GM19238 (cell line): ENCODE measurements around the gene RBPMS2.

Experiments used
- DNase-seq: peaks from one replicate; pipeline ENCODE4 v3.0.0; 2011; ENCODE audit warnings: low spot score; ENCODE audit not compliant: insufficient read length

The RBPMS2 gene

DNA sequence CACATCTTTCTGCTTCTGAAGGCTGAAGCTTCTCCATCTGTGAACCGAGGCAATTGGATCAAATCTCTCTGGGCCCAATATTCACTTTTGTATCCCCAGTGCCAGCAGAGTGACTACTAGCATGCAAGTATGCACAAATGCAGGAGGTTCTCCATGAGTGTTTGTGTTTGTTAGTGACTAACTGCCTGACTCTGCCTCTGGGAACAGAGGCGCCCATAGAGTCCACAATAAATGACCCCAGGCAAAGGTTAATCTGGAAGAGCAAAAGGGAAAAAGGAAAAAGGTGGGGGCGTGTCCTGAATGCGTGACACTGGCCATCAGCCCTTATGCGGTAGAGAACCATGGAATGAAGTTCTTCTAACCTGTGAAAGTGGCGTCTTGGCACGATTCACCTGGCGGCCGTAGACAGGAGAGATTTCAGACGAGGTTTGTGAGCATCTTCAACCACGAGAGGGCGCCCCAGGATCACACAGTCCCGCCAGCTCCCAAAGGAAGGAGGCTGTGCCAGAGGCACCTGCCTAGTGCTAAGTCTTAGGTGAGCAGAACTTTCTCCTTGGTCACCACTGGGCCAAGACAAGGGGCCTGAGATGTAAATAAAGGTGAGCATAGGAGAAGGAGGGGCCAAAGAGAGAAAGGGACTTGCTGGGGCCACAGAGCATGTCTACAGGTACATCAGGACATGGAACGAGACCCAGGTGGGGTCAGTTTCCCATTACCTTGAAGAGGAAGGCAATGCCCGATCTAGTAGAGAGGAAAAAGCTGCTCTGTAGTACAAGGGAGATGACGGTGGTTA lies 44.2 kb downstream of the RBPMS2 start:
- DNase-seq: peak; percentile 68

DNA sequence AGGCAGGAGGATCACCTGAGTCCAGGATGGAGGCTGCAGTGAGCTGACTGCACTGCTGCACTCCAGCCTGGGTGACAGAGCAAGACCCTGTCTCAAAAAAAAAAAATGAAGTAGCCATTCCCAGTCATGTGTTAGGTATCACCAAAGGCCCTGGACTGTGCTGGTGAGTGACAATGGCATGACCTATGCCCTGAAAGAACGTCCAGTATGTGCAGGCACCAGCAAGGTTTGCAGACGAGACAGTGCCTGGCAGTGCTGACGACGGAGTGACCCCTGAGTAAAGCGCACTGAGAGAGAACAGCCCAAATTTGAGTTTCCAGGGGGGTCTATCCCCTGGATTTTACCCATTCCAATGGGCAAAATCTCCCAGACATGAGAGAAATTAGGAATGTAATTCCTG lies 45.2 kb downstream of the RBPMS2 start:
- no peak for DNase-seq

DNA sequence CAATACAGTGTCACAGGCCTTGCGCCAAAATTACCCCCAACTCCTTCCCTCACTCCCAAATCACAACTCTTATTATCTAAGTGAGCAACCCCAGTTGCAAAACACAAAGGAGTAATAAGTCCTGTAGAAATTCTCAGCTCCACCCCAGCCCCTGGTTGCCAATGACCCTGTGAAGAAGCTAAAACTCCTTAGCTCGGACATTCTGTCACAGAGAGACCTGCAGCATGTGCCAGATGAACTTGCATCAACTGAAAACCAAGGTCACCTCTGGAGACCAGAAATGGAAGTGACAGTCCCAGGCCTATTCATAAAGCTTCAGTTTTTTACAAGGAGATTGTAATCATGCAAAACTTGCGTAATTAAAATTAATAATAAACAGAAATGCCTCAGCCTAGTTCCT lies 55.2 kb downstream of the RBPMS2 start:
- DNase-seq: no peak

DNA sequence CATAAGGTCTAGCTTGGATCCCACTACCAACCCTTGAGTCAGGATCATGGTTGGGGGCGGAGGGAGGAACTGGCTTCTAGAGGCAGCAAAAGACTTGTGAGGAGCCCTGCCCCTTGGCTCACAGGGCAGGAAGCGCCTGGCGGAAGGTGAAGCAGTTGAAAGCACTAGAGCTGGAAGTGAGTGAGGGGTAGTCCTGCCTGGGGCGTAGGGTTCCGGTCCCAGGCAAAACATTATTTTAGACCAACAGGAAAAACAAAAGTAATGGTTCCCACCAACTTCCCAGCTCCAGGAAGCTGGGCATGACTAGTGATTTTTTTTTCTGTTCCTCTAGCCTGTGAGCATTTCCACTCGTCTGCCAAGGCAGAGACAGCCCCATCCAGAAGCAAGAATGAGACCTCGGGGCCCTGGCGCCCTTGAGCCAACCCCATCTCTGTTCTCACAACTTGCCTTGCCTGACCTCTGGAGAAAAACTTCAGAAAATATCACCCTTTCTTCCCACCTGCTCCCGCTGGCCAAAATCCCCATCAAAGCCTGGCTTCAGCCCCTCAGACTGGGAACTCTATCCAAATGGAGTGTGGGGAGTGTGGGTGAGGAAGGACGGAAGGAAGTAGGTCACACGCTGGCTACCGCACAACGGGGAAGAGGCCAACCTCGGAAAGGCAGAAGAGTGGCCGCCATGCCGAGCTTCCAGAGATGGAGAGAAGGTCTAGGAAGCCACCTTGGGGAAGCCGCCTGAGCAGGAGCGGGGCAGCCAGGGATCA lies 57.5 kb downstream of the RBPMS2 start:
- no peak for DNase-seq

DNA sequence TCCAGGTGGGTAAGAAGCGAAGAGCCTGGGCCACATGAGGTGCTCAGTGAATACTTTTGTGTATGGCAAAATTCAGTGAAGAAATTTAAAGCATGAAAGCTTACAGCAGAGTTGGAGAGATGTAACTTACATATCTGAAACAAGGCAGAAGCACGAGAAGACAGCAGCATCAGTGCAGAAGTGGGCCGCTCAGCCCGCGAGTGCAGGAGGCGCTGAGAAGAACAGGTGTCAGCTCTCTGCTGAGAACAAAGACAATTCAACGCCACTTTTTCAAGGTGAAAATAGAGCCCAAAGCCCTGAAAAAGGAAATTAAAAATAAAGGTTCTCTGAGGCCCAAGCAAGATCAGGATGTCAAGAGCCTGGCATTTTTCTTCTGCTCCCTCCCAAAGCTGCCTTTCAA lies 58.3 kb downstream of the RBPMS2 start:
- DNase-seq: no peak

DNA sequence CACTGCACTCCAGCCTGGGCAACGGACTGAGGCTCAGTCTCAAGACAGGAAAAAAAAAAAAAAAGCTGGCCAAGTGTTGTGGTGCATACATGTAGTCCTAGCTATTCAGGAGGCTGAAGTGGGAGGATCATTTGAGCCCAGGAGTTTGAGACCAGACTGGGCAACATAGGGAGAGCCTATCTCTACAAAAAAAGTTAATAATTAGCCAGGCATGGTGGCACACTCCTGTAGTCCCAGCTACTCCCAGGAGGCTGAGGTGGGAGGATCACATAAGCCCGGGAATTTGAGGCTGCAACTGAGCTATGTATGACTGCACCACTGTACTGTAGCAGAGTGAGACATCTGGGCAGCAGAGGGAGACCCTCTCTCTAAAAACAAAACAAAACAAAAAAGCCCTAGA lies 58.9 kb downstream of the RBPMS2 start:
- DNase-seq: no peak

DNA sequence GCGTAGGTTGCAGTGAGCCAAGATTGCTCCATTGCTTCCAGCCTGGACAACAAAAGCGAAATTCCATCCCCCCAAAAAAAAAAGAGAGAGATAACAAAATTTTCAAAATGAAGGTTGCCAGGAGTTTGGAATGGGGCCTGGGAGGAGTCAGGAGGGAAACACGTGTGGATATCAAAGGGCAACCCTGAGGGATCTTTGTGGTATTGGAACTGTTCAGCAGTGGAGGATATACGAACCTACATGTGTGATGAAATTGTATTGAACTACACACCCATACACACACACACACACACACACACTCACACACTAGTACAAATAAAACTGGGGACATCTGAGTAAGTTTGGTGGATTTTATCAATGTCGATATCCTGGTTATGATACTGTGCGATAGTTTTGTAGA lies 61.8 kb downstream of the RBPMS2 start:
- DNase-seq: no peak

DNA sequence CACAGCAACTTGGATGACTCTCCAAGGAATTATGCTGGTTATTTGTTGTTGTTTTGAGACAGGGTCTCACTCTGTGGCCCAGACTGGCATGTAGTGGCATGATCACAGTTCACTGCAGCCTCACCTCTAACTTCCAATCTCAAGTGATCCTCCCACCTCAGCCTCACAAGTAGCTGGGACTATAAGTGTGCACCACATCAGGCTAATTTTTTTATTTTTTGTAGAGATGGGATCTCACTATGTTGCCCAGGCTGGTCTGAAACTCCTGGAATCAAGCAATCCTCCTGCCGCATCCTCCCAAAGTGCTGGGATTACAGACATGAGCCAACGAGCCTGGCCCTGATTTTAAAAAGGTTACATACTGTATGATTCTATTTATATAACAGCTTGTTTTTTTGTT lies 63.0 kb downstream of the RBPMS2 start:
- no peak for DNase-seq

DNA sequence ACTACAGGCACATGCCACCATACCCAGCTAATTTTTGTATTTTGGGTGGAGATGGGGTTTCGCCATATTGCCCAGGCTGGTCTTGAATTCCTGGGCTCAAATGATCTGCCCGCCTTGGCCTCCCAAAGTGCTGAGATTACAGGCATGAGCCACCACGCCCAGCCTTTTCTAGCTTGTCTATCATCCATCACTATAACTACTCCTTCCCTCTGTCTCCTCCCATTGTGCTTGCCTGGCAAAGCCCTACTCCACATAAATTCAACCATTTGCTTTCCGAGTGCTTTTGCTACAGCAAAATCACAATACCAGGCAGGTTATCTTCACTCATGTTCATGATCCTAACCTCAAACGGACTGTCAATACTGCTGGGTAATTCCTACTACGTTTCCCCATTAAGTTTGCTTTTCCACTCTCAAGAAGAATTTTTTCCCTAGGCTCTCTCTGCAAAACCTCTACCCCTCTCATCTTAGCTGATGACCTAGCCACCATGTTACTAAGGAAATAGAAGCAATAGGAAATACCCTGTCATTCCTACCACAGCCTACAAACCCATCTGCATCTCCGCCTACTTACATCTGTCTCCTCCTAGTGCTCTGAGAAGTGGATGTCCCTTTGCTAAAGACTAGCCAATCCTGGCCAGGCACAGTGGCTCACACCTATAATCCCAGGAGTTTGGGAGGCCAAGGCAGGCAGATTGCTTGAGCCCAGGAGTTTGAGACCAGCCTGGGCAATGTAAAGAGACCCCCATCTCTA lies 64.5 kb downstream of the RBPMS2 start:
- no peak for DNase-seq

DNA sequence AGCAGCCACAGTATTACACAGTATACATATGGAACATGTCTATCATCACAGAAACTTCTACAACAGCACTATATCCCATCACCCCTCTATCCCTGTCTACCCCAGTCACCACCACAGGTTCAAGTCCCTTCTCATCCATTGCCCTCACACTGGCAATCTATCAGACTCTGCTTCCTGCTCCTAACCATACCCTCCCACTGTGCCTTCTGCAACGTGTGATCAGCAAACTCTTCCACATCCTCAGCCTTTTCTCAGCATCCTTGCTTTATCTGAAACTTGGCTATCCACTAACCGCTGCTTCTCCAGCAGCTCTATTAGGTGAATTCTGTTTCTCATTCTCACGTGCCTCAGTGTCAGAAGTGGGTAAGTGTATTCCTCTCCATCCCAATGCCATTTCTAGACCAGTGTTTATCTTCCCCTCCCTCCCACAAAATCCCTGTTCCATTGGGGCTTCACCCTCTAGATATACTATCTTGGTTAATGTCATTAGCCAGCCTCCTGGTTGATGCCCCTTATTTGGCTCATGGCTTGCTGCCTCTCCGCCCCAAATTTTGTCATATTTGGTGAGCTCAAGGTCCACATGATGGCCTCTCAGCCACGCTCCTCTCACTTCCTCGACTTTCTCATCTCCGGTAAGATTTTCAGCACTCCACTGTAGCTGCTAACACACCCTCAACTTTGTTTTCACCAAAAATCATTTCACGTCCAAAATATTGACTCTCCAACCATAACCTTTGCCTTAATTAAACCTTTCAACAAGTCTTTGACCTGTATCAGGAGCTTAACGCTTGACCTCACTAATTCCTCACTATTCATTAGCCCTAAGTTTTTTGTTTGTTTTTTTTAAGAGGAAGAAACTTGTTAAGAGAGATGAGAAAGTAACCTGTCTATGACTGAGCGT lies 69.1 kb downstream of the RBPMS2 start:
- no peak for DNase-seq

DNA sequence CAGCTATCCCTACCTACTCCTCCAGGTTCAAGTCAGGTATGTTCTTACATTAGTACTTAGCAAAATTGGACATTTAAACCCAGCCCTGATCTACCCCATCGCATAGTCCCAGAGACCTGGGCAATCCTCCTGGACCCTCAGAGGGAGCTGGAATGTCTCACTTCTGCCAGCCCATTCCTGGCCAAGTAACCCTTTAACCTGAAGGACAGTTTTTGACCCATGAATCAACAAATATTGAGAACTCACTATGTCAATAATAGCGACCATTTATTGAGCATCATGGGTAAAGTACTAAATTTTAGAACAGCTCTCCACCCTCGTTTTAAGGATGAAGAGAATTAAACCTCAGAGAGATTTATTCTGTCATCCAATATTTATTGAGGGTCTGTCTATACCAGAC lies 70.4 kb downstream of the RBPMS2 start:
- no peak for DNase-seq

DNA sequence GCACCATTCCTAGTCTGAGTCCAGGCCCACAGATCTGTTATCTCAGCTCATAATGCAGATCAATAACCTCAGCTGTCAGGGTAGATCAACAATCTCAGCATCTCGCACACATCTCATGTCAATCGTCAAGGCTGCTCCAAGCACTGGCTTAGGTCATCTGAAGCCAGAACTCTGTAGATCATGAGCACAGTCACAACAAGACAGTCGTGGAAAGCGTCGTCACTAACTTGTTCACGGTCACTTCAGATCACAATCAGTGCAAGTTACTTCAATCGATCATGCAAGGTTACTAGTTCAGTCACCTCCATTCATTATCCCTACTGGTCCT lies 71.8 kb downstream of the RBPMS2 start:
- DNase-seq: no peak

DNA sequence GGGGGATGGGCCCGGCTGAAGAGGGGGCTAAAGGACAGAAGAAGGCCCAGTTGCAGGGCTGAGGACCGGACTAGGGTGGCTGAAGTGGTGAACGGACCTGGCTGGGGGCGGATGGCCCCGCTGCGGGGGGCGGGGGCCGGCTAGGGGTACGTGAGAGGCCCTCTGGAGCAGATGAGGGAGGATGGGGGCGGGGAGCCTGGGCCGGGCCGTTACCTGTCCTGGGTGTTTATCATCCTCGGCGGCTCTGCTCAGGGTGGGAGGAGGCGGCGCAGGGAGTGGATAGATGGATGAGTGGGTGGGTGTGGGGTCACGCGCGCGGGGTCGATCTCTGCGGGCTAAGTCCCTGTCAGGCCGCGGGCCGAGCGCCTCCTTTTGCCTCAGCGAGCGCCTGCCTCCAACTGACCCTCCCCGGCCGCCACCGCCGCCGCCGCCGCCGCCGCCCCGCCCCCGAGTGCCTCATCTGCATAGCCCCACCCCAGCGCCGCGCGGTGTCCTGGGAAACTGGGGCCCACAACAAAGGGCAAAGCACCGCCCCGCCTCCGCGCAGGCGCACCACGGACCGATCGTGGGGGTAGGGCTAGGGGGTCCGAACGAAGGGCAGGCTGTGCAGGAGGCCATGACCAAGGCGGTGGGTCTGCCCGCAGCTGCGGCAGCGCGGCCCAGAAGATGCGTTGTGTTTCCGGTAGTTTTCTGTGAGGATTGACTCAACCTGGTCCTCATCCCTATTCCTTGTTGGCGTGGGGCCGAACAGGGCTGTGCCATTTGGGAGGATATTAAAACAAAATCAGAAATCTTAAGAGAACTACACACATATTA lies 72.4 kb downstream of the RBPMS2 start:
- DNase-seq: peak; percentile 94

DNA sequence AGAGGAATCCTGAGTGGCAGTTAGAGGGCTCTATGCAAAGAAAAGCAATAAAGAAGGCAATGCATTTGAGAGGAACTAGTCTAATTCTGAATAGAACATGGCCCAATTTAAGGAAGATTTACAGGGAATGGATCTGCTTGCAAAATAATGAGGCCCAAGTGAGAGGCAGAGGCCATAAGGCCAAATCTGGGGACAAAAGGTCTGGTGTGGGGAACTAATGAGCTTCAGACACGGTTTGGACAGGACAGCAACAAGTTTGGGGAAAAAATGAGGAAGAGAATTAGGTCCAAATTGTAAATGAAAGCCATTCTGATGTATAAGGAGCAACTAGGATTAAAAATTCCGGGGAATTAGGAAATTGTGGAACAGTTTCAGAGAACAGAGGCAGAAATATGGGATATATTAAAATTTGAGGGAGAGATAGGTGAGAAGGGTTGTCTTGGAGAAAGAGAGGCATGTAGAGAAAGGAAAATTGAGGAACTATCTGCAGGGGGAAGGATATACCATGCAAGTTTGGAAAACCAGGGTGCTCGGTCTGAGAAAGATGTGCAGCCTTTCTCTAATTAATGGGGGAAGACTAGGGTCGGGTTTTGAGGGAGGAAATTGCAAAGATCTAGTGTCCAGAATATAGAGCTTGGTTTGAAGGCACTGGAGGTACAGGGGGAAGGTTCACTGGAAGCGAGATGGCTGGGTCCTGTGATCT lies 73.8 kb downstream of the RBPMS2 start:
- DNase-seq: no peak

DNA sequence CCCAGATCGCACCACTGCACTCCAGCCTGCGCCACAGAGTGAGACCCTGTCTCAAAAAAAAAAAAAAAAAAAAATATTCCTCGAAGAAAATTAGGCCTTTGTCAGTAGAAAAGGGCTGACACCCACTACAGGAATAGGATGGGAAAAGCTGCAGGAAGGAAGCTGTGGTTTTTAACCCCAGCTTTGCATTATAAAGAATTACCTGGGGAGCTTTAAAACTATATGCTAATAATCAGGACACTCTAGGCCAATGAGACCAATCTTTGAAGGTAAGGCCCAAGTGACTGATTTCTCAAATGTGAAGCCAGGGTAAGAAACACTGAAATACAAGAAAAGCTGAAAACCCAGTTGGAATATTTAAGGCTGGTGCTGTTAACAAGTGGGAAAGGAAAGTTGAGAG lies 74.3 kb downstream of the RBPMS2 start:
- DNase-seq: no peak

DNA sequence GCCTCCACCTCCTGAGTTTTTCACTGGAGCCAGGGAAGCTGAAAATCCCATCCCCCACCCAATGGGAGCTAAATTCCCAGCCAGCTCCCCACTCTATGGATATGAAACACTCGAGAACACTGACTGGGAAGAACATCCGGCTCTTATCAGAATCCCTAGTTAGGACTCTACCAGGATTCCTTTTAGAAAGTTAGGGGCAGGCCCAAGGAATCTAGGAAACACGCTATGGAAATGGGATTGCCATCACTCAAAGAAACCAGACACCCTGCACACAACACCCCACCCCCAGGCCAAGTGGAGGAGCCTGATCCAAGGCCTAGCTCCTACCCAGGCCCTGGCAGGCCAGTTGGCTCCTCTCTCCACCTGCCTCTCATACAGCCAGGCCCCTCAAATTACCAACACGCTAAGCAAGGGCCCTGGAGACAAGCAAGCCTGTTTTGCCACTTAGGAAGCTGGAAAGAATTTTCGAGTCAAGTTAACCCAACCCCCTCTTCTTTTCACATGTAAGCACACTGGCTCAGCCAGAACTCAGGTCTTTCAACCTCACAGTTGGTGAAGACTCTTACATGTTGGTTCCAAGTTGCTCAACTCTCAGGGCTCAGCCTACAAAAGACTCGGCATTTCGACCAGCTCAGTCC lies 75.5 kb downstream of the RBPMS2 start:
- DNase-seq: no peak

DNA sequence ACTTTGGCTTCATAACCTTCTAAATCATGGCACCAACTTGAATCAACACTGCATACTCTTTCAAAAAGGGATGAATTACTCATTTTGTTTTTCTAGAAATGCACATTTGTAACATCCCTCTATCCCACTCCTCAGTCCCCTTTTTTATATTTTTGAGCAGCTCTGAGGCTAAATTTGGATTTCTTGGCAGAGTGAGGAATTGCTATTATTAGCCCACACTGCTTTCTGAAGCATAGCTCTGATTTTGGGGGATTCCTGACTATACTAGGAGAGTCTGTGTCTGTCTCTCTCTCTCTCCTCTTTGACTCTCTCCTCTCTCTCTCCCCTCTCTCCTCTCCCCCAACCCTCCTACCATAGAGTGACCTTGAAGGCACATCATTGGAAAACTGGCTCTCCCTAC lies 76.6 kb downstream of the RBPMS2 start:
- DNase-seq: no peak

DNA sequence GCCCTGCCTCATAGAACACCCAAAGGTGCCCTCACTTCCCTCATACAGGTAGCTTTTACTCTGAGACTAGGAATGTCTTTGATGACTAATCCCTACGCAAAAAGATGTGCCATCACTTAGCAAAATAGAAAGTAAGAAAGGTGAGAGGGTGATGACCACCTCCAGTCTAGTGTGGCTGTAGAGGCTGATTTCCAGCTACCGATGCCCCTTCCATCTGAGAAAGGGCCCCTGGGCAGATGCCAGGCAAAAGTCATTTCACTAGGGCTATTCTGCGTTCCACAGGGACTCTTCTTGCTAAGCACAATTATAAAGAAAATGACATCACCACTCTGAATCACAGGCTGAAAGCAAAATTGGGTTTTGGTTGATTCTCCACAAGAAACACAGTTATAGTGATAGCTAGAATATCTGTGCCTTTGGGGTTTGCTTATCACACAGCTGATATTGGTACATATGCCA lies 77.4 kb downstream of the RBPMS2 start:
- DNase-seq: no peak

DNA sequence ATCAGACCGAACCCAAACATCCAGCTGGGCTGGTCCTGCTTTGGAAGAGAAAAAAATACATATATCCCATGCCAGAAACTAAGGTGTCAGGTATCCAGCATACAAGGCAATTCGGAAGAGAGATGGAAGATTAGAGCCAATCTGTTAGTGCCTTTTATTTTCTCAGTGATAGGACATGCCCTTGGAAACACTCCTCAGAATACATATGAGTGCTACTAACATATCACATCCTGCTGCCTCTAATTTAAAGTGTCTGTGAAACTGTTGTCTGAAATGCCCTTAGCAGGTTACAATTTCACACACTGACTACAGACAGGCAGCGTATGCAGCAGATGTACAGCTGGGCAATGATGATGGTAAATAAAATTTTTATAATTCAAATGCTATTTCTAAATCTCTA lies 78.9 kb downstream of the RBPMS2 start:
- DNase-seq: no peak
